WTC11 (cell line): ENCODE results near the gene PKIG. TPM values are rescaled to one million over a fixed set of nuclear protein-coding genes. Genes with fewer than 3 reads are reported as not detected.
A peak's percentile ranks its signal among the peaks of the same experiment; 100 is the strongest.

Experiments
- ATAC-seq: fragments of 200-7000 bp; cut with Tn5 transposase; 2 replicates; pipeline ENCODE4 v1.10.0; 2021; ENCODE audit warnings: mild to moderate bottlenecking, moderate library complexity
- CTCF ChIA-PET: fragments of 300-600 bp; sonication (Branson Sonifier 250); formaldehyde crosslinking; loops from one replicate; lab custom pipeline; 2021; ENCODE audit warnings: antibody characterized with exemption; lab: Charles Lee
- POLR2A ChIA-PET: fragments of 350-600 bp; sonication (Branson Sonifier 250); formaldehyde crosslinking; loops from one replicate; lab custom pipeline; 2021; ENCODE audit warnings: antibody characterized with exemption; lab: Charles Lee
- DNase-seq: peaks from one replicate; pipeline ENCODE4 v3.0.0; 2021; ENCODE audit warnings: low spot score
- H3K27ac Mint-ChIP-seq: 2 replicates; pipeline ENCODE4 v1.8.0; 2021; ENCODE audit warnings: mixed read lengths
- H3K27me3 Mint-ChIP-seq: 2 replicates; pipeline ENCODE4 v1.8.0; 2021; ENCODE audit warnings: low read depth, mild to moderate bottlenecking, moderate library complexity, mixed read lengths
- H3K36me3 Mint-ChIP-seq: 2 replicates; pipeline ENCODE4 v1.8.0; 2021; ENCODE audit warnings: mixed read lengths
- H3K4me1 Mint-ChIP-seq: 2 replicates; pipeline ENCODE4 v1.8.0; 2022; ENCODE audit warnings: mixed read lengths
- H3K4me3 Mint-ChIP-seq: 2 replicates; pipeline ENCODE4 v1.8.0; 2021; ENCODE audit warnings: mild to moderate bottlenecking, moderate library complexity, mixed read lengths
- H3K9me3 Mint-ChIP-seq: 2 replicates; pipeline ENCODE4 v1.8.0; 2021; ENCODE audit warnings: mixed read lengths
- CBFB ChIP-seq: sonication (generic); formaldehyde crosslinking; IDR thresholded peaks from 2 replicates; pipeline ENCODE4 v1.8.1; 2022; ENCODE audit warnings: mild to moderate bottlenecking, low read depth, missing genetic modification reagents
- CREB1 ChIP-seq: sonication (generic); formaldehyde crosslinking; IDR thresholded peaks from 2 replicates; pipeline ENCODE4 v1.8.0; 2023; ENCODE audit warnings: mild to moderate bottlenecking, missing genetic modification reagents
- FOXJ3 ChIP-seq: sonication (generic); formaldehyde crosslinking; IDR thresholded peaks from 2 replicates; pipeline ENCODE4 v1.9.0; 2021; ENCODE audit warnings: missing genetic modification reagents, mild to moderate bottlenecking, borderline replicate concordance
- GTF2I ChIP-seq: fragments of 250-450 bp; sonication (Bioruptor Pico); conservative IDR thresholded peaks from 2 replicates; pipeline ENCODE4 v1.4.0; 2021; ENCODE audit warnings: mild to moderate bottlenecking
- HMGA2 ChIP-seq: fragments of 250-450 bp; sonication (Bioruptor Pico); IDR thresholded peaks from 2 replicates; pipeline ENCODE4 v1.4.0; 2021; ENCODE audit warnings: mild to moderate bottlenecking, moderate library complexity
- JUN ChIP-seq: sonication (generic); formaldehyde crosslinking; IDR thresholded peaks from 2 replicates; pipeline ENCODE4 v1.8.0; 2023; ENCODE audit warnings: mild to moderate bottlenecking, missing genetic modification reagents
- MYBL2 ChIP-seq: sonication (generic); formaldehyde crosslinking; IDR thresholded peaks from 2 replicates; pipeline ENCODE4 v1.8.1; 2023; ENCODE audit warnings: mild to moderate bottlenecking, moderate library complexity, missing genetic modification reagents
- NFATC4 ChIP-seq: fragments of 250-450 bp; sonication (Bioruptor Pico); IDR thresholded peaks from 2 replicates; pipeline ENCODE4 v1.9.0; 2021; ENCODE audit warnings: mild to moderate bottlenecking
- NFYB ChIP-seq: sonication (generic); formaldehyde crosslinking; conservative IDR thresholded peaks from 2 replicates; pipeline ENCODE4 v1.8.0; 2022; ENCODE audit warnings: low read depth, missing genetic modification reagents
- TCF7 ChIP-seq: sonication (generic); formaldehyde crosslinking; IDR thresholded peaks from 2 replicates; pipeline ENCODE4 v1.8.0; 2022; ENCODE audit warnings: mild to moderate bottlenecking, low read depth, missing genetic modification reagents, moderate library complexity
- ZBTB21 ChIP-seq: sonication (generic); formaldehyde crosslinking; IDR thresholded peaks from 2 replicates; pipeline ENCODE4 v1.8.1; 2023; ENCODE audit warnings: mild to moderate bottlenecking, missing genetic modification reagents, borderline replicate concordance
- ZNF263 ChIP-seq: sonication (generic); formaldehyde crosslinking; IDR thresholded peaks from 2 replicates; pipeline ENCODE4 v1.8.1; 2022; ENCODE audit warnings: low read depth, mild to moderate bottlenecking, moderate library complexity, missing genetic modification reagents
- ZNF396 ChIP-seq: fragments of 250-450 bp; sonication (Bioruptor Pico); IDR thresholded peaks from 2 replicates; pipeline ENCODE4 v1.8.0; 2021; ENCODE audit warnings: mild to moderate bottlenecking, moderate library complexity, borderline replicate concordance
- ZNF416 ChIP-seq: fragments of 250-450 bp; sonication (Bioruptor Pico); IDR thresholded peaks from 2 replicates; pipeline ENCODE4 v1.9.0; 2021; ENCODE audit warnings: mild to moderate bottlenecking, inconsistent platforms
- total RNA-seq: library from RNA; stranded (reverse); gene quantifications from 3 replicates; pipeline ENCODE4 v1.2.3, GENCODE V29; 2021
- TF ChIP-seq, protein P1 (sequence below): sonication (generic); formaldehyde crosslinking; IDR thresholded peaks from 2 replicates; pipeline ENCODE4 v1.8.1; 2022; ENCODE audit warnings: low read depth, mild to moderate bottlenecking, moderate library complexity, missing genetic modification reagents, borderline replicate concordance
- TF ChIP-seq, protein P2 (sequence below): sonication (generic); formaldehyde crosslinking; IDR thresholded peaks from 2 replicates; pipeline ENCODE4 v1.8.1; 2023; ENCODE audit warnings: mild to moderate bottlenecking, moderate library complexity, missing genetic modification reagents
- TF ChIP-seq, protein P3 (sequence below): sonication (generic); formaldehyde crosslinking; IDR thresholded peaks from 2 replicates; pipeline ENCODE4 v1.8.0; 2023; ENCODE audit warnings: missing genetic modification reagents
- TF ChIP-seq, protein P4 (sequence below): sonication (generic); formaldehyde crosslinking; IDR thresholded peaks from 2 replicates; pipeline ENCODE4 v1.8.1; 2022; ENCODE audit warnings: mild to moderate bottlenecking, moderate library complexity, missing genetic modification reagents
- TF ChIP-seq, protein P5 (sequence below): sonication (generic); formaldehyde crosslinking; IDR thresholded peaks from 2 replicates; pipeline ENCODE4 v1.8.0; 2022; ENCODE audit warnings: mild to moderate bottlenecking, missing genetic modification reagents
- TF ChIP-seq, protein P6 (sequence below): fragments of 250-450 bp; sonication (Bioruptor Pico); IDR thresholded peaks from 2 replicates; pipeline ENCODE4 v1.9.0; 2021; ENCODE audit warnings: mild to moderate bottlenecking

PKIG gene
- total RNA-seq, 1 experiment from 2014 or later: 22.7 TPM

DNA sequence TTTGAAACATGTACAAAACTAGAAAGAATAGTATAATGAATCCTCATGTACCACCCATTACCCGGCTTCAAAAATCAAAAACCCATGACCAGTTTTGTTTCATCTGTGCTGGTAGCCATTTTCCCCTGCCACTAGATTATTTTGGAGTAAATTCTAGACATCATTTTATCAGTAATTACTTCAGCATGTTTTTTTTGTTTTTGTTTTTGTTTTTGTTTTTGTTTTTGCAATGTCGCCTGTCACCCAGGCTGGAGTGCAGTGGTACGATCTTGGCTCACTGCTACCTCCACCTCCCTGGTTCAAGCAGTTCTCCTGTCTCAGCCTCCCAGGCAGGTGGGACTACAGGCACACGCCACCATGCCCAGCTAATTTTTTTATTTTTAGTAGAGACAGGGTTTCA lies 8.0 kb upstream of the PKIG start (continued):
- TF ChIP-seq JUN (CRISPR knock-in tag) (no peak), ZNF263 (no peak), NFATC4 (CRISPR knock-in tag) (no peak), ZBTB21 (no peak), ZNF416 (CRISPR knock-in tag) (no peak)

DNA sequence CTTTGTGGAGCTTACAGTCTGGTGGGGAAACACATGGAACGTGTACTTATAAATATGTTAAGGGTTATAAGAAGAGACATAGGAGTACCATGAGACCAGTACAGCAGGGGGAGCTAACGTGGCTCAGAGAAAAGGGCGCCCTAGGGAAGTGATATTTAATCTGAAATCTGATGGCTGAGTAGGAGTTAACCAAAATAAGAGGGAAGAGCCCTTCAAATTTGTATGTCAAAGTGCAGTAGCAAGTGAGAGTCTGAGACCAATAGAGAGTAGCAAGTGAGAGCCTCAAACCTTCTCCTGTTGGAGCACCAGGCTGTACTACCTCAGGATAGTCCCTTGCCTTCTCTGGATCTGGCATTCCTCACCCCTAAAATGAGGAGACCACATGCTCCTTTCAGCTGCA lies 6.1 kb upstream of the PKIG start:
- TF ChIP-seq HMGA2 (CRISPR knock-in tag) (no peak), TCF7 (CRISPR knock-in tag) (no peak), NFYB (CRISPR knock-in tag) (no peak)
- Mint-ChIP-seq H3K27me3 (no peaks in the 10 kb centered on the region), H3K9me3 (no peaks in the 10 kb centered on the region), H3K4me3 (no peak overlapping the region), H3K4me1 (no peaks in the 10 kb centered on the region), H3K36me3 (no peaks in the 10 kb centered on the region), H3K27ac (no peak overlapping the region)
- no peak for DNase-seq
- ChIA-PET POLR2A (no interaction called here), CTCF (interaction anchor here (0.5 to 2.8 kb wide), 13 partner anchors 10 to 296 kb away, joined by 3 to 13 read pairs (median 3); no protein-coding TSS in a partner anchor)
- ATAC-seq: peak; percentile 41; the same call in 1 of the 2 replicates

DNA sequence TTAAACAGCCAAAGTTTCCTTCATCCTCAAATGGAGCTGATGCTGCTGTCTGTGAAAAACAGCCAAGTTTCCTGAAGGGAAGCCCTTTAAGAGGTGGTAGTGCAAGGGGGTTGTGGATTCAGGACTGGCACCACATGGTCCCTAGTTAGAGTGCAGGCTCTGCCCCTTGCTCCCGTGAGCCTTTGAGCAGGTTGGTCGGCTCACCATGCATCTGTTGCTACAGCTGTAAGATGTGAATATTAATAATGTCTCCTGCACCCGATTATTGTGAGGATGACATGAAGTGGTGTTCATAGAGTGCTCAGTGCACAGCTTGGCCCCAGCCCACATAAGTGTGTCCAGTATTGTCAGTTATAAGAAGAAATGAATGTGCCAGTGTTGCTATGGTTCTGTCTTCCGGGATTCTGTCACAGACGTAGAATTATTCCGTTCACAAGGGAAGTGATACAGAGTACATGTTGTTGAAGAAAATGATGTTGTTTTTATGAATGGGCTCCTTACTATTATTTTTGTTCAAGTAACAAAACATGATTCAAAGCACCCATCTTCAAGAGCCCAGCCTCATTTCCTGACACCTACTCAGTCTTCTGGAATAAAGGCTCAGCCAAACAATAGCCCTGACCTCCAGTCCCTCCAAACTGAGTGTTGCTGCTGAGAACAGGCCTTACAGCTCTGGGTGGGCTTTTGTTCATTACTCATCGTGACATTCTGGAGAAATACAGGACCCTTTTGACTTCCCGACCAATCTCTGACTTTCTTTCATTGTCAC lies 2.9 kb upstream of the PKIG start:
- H3K36me3 Mint-ChIP-seq: no peaks in the 10 kb centered on the region
- POLR2A ChIA-PET: no interaction called here
- DNase-seq: no peak
- TF ChIP-seq, protein P1, sequence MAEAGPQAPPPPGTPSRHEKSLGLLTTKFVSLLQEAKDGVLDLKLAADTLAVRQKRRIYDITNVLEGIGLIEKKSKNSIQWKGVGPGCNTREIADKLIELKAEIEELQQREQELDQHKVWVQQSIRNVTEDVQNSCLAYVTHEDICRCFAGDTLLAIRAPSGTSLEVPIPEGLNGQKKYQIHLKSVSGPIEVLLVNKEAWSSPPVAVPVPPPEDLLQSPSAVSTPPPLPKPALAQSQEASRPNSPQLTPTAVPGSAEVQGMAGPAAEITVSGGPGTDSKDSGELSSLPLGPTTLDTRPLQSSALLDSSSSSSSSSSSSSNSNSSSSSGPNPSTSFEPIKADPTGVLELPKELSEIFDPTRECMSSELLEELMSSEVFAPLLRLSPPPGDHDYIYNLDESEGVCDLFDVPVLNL (CRISPR knock-in tag): no peak
- no peak for TF ChIP-seq GTF2I (CRISPR knock-in tag)
- TF ChIP-seq TCF7 (CRISPR knock-in tag): no peak
- TF ChIP-seq, protein P2, sequence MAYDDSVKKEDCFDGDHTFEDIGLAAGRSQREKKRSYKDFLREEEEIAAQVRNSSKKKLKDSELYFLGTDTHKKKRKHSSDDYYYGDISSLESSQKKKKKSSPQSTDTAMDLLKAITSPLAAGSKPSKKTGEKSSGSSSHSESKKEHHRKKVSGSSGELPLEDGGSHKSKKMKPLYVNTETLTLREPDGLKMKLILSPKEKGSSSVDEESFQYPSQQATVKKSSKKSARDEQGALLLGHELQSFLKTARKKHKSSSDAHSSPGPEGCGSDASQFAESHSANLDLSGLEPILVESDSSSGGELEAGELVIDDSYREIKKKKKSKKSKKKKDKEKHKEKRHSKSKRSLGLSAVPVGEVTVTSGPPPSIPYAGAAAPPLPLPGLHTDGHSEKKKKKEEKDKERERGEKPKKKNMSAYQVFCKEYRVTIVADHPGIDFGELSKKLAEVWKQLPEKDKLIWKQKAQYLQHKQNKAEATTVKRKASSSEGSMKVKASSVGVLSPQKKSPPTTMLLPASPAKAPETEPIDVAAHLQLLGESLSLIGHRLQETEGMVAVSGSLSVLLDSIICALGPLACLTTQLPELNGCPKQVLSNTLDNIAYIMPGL (CRISPR knock-in tag): no peak
- no peak for TF ChIP-seq CREB1 (CRISPR knock-in tag)
- TF ChIP-seq ZNF396 (CRISPR knock-in tag): no peak
- no peak for TF ChIP-seq CBFB (CRISPR knock-in tag)
- TF ChIP-seq, protein P3, sequence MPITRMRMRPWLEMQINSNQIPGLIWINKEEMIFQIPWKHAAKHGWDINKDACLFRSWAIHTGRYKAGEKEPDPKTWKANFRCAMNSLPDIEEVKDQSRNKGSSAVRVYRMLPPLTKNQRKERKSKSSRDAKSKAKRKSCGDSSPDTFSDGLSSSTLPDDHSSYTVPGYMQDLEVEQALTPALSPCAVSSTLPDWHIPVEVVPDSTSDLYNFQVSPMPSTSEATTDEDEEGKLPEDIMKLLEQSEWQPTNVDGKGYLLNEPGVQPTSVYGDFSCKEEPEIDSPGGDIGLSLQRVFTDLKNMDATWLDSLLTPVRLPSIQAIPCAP (CRISPR knock-in tag): no peak
- TF ChIP-seq, protein P4, sequence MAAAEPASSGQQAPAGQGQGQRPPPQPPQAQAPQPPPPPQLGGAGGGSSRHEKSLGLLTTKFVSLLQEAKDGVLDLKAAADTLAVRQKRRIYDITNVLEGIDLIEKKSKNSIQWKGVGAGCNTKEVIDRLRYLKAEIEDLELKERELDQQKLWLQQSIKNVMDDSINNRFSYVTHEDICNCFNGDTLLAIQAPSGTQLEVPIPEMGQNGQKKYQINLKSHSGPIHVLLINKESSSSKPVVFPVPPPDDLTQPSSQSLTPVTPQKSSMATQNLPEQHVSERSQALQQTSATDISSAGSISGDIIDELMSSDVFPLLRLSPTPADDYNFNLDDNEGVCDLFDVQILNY (CRISPR knock-in tag): no peak
- TF ChIP-seq, protein P5, sequence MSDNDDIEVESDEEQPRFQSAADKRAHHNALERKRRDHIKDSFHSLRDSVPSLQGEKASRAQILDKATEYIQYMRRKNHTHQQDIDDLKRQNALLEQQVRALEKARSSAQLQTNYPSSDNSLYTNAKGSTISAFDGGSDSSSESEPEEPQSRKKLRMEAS: no peak
- no peak for TF ChIP-seq FOXJ3 (CRISPR knock-in tag)
- TF ChIP-seq, protein P6, sequence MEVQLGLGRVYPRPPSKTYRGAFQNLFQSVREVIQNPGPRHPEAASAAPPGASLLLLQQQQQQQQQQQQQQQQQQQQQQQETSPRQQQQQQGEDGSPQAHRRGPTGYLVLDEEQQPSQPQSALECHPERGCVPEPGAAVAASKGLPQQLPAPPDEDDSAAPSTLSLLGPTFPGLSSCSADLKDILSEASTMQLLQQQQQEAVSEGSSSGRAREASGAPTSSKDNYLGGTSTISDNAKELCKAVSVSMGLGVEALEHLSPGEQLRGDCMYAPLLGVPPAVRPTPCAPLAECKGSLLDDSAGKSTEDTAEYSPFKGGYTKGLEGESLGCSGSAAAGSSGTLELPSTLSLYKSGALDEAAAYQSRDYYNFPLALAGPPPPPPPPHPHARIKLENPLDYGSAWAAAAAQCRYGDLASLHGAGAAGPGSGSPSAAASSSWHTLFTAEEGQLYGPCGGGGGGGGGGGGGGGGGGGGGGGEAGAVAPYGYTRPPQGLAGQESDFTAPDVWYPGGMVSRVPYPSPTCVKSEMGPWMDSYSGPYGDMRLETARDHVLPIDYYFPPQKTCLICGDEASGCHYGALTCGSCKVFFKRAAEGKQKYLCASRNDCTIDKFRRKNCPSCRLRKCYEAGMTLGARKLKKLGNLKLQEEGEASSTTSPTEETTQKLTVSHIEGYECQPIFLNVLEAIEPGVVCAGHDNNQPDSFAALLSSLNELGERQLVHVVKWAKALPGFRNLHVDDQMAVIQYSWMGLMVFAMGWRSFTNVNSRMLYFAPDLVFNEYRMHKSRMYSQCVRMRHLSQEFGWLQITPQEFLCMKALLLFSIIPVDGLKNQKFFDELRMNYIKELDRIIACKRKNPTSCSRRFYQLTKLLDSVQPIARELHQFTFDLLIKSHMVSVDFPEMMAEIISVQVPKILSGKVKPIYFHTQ: no peak
- no peak for TF ChIP-seq MYBL2
- TF ChIP-seq, all 79 proteins: peak for 0
- no peak overlapping the region for H3K27ac Mint-ChIP-seq
- no peaks in the 10 kb centered on the region; the same call in 1 of the 2 replicates for H3K27me3 Mint-ChIP-seq
- peaks cover 12% of the 10 kb centered on the region for H3K4me1 Mint-ChIP-seq
- ATAC-seq: no peak
- CTCF ChIA-PET: interaction anchor here (0.6 kb wide), 1 partner anchor 206 kb away, joined by 3 read pairs; no protein-coding TSS in a partner anchor
- no peaks in the 10 kb centered on the region for H3K9me3 Mint-ChIP-seq
- no peak overlapping the region for H3K4me3 Mint-ChIP-seq
